T-helper 2 cell (primary cell): ENCODE measurements around the gene KCNJ10.
"Not testable (repeated sequence)": the region's sequence is repeated elsewhere in the genome, so short reads cannot be mapped to it uniquely, and the experiment has no call there.

ENCODE experiments used
- DNase-seq, 5 experiments: peaks; one replicate each; pipeline versions ENCODE4 v3.0.0 to v3.0.0-alpha.2; 2012 to 2022

KCNJ10 gene

DNA sequence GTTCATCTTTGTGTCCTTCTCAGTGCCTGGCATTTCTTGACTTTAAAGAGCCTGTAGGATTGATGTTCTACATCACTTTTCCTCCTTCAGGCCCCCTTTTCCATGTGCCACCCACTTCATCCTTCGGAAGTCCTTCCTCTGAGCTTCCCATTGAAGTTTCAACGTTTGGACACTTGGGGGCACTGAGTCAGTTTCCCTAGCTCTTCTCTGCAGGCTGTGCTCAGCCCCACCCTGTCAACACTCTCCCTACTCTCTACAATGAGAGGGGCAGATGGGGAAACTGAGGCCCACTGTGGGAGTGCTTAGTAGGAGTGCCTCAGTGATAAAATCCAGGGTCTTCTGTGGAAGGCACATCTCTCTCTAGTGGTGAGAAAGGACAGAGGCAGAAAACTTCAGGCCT is 11.9 kb downstream of the KCNJ10 start:
- DNase-seq = no peak

DNA sequence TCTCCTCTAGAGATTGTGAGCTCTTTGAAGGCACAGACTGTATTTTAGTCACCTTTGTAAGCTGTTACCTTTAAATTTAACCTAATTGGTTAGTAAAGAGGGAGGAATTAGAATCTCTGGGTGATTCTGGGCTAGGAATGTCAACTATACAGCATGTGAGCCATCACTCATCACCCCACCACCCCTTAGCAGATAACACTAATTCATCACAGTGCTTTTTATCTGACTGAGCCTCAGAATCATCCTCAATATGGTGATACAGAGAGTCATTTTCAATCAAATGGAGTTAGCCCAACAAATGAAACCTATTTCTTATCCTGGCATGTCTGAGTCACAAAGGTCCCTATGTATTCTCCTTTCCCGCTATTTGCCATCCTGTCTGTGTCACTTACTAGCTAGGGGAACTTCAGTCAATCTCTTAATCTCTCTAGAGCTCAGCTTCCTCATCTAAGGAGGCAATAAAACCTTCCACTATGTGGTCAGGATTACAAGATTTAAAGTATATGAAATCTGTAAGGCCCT is 13.3 kb downstream of the KCNJ10 start:
- no peak for DNase-seq

DNA sequence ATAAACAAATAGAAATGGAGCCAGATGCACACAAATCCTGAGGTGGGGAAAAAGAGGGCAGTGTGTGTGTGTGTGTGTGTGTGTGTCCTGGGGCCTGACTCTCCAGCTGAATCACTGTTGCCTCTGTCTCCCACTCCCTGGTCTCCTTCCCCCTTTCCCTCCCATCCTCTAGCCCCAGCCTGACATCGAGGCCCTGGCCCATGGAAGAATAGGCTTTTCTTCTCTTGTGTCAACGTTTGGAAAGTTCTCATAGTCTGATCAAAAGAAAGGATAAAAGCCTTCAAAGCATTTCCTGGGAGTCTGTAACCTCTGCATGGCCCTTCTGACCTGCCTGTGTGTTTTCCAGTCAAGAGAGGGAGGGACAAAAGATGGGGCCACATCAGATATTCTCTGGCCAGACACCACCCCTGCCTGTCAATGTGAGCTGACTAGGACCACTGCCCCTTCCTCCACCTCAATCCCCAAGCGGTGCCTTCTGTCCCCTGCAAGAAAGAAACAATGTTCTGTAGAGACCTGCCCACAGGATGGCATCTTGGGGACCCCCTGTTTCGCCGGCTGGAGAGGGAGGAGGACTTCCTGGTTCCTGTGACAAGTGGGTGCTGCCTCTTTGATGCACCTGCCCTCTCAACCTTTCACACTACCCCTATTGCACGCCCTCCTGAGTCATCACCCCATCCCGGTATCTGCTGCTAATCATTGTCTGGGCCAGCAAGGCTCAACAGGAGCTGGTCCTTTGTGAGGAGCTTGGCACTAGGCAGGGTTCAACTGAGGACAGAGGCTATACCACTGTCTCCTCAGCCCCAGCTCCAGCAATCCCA is 16.2 kb downstream of the KCNJ10 start:
- DNase-seq = no peak

DNA sequence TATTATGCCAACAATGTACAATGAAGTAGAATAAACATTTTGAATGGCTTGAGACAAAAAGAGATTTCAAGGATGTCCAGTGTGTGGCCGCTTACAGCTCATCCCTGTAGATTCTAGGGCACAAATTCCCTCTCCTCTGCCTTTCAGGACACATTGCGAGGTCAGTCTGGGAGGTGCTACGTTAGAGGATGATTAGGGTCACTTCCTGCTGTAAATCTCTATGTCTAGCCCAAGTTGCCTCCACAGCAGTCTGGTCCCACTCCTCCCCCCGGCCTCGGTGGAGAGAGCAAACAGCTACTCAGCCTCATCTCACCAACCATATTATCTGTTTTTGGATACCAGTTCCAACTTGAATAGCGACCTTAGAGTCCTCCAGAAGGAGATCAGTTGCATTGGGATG is 17.0 kb downstream of the KCNJ10 start:
- no peak for DNase-seq

DNA sequence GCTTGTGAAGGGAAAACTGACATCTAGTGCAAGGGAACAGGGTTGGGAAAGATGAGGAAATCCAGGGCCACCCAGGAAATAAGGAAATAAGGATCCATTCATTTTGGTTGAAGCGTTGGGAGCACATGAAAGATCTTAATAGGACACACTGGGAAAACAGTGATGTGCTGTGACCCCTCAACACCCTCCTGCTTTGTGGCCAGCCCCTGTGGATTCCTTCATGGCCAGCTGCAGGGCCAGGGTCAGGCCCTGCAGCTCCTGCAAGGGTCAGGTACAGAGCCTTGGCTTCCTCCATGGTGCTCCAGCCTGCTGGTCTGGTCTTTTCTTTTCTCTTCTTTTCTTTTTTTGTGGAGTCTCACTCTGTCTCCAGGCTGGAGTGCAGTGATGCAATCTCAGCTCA is 19.3 kb downstream of the KCNJ10 start:
- DNase-seq = no peak

DNA sequence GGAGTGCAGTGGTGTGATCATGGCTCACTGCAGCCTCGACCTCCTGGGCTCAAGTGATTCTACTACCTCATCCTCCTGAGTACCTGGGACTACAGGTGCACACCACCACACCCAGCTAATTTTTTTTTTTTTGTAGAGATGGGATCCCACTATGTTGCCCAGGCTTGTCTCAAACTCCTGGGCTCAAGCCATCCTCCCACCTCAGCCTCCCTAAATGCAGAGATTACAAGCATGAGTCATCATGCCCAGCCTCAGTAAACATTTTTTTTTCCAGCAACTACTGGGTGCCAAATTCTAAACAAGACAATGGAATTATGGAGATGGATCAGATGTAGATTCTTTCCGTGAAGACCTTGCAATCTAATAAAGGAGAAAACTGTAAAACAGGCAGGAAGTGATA is 19.8 kb downstream of the KCNJ10 start:
- not testable (repeated sequence) for DNase-seq

DNA sequence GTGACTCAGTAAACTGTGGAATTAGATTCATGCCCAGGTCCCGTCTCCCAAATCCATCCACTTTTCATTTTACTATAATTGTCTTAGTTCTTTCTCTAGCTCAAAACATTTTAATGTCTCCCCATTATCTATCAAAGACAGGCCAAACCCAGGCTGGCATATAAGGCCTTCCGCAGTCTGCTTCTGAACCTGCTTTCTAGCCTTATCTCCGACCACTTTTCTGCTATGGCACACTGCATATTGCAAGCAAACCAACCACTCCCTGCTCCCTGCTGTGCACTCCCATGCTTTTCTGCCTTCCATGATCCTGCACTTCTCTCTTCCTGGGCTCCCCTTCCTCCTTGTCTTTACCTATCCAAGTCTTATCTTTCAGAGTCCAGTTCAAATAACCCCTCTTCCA is 20.9 kb downstream of the KCNJ10 start:
- no peak for DNase-seq

DNA sequence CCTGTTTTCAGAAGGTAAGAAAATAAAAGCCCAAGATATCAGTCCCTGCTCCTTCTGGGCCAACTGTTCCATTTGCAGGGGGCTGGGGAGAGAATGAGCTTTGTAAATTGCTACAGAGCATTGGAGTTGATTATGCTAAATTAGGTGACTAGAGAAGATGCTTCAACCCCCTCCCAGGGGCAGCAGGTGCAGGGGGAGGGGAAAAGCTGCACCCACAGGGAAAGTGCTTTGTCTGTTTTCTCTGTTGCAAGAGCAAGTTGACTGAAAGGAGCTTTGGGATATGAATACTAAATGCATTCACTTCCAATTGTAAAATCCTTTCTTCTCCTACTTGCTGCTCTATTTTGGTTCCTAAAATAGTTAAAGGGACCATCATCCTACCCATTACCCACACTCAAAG is 21.6 kb downstream of the KCNJ10 start:
- no peak for DNase-seq

DNA sequence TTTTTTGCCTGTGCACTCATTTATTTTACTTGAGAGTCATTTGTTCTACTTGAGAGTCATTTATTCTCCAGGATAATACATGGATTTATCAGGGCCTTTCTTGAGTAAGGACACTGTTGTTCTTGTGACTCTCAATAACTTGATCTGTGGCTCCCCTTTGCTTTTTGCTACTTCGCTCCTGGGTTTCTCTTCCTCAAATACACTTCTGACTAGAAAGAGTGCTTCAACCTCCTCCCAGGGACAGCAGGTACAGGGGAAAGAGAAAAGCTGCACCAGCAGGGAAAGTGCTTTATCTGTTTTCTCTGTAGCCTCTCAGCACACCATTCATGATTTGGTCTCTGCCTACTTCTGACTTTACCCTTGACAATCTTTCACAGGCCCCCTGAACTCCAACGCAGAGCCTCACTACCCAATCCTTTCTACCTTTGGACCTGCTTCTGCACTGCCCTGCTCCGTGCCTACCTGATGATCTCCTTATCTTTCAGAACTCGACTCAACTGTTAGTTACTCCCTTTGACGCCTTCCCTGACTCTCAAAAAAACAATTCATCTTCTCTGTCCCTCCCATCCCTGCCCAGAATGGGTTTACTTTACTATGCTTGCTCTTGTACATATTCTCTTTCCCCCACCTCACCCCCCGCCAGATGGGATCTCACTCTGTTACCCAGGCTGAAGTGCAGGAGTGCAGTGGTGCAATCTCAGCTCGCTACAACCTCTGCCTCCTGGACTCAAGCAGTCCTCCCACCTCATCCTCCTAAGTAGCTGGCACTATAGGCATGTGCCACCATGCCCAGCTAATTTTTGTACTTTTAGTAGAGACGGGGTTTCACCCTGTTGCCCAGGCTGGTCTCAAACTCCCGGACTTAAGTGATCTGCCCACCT is 22.6 kb downstream of the KCNJ10 start:
- DNase-seq = no peak

DNA sequence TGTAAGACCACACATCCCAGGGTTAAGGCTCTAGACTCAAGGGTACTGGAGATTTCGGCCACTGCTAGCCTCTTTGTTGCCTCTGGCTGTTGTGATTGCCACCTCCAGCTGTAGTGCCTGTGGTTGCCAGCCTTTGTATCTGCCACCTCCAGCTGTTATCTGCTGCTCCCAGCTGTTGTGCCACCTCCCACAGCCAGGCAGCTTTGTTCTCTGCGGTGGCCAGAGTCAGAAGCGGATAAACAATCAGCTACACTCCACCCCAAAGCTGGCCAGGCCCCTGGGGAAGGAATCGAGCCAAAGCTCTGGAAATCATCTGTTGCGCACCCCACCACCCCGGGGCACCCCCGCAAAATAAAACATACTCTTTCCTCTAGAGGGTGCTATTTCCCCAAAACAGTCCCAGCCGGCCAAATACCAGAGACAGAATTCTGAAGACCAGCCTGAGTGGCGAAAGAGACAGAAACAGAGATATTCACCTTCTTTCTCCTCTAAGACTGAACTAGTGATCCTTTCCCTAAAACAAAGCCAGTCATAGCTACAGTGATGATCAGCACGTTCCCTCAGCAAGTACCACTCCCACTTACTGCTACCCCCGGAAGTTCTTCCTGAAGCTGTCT is 23.4 kb downstream of the KCNJ10 start:
- DNase-seq = peak in 2 of 5 experiments; percentile 14 to 53

DNA sequence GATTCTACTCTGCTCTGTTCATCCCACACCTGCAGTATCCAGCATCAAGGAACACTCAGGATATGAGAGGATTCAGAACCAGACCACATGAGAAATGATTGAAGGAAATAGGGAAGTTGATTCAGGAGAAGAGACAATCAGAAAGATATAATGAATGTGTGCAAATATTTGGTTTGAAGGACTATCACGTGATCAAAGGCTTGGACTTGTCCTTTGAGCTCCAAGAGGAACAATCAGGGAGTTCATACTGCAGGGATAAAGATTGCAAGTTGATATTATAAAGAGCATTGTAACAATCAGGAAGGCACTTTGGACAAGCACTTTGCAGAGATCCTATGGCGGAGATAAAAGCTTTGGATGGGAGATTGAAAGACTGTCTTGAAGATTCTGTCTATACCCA is 24.3 kb downstream of the KCNJ10 start:
- DNase-seq = no peak

DNA sequence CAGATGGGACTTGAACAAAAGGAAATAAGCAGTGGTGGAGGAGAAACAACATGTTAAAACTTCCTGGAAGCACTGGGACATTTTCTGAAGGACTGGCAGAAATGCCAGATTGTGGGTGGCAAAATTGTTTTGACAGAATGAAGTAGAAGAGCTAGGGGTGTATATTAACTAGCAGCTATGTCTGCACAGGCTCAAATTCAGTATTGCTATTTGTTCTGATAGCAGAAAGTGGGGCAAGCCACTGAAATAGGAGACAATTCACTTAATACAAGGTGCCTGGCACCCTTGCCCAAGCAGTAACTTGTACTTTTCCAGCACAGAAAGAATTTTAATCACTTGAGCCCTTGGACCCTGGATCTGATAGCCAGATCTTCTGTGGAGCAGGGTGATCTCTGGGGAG is 26.4 kb downstream of the KCNJ10 start:
- no peak for DNase-seq

DNA sequence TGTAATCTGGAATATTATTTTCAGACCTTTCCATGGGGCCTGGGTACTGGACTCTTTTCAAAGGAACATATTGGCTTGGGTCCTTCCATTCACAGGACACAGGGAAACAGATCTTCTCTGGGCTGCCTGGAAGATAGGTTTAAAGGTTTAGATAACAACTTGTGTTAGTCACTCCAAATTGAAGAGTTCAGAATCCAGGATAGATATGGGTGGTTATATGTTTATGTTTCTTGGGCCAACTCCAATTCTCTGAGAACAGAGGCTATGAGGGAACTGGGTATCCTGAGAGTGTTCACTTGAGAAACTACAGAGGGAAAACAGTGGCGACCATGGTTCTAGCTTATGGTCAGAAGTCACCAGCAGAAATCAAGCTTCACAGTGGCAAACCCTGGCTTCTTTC is 29.5 kb downstream of the KCNJ10 start:
- no peak for DNase-seq

DNA sequence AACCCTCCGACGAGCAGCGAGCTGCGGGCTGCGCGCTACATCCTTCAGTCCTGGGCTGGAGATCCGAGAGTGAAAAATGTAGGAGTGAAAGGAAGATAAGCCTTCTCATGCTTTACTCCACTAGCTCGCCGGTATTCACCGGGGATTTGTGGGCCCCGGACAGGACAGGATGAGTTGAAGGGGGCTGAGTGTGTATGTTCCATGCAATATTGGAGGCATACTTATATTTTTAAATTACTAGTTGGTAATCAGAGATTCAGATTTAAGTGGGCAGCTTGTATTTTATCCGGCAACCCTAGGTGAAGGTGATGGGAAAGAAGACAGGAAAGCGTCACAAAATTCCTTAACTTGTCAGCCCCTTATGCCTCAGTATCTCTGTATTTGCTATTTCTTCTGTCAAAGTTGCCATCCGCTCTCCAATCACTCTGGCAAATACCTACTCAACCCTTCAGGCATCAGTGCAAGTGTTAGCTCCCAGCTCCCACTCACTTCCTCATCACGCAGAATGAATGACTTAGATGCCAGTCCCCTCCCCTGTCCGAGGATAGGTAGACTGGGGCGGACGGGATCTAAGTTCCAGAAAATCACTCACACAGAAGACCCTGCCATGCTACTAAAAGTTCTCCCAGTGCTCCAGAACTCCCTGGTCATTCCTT is 37.7 kb downstream of the KCNJ10 start:
- no peak for DNase-seq

DNA sequence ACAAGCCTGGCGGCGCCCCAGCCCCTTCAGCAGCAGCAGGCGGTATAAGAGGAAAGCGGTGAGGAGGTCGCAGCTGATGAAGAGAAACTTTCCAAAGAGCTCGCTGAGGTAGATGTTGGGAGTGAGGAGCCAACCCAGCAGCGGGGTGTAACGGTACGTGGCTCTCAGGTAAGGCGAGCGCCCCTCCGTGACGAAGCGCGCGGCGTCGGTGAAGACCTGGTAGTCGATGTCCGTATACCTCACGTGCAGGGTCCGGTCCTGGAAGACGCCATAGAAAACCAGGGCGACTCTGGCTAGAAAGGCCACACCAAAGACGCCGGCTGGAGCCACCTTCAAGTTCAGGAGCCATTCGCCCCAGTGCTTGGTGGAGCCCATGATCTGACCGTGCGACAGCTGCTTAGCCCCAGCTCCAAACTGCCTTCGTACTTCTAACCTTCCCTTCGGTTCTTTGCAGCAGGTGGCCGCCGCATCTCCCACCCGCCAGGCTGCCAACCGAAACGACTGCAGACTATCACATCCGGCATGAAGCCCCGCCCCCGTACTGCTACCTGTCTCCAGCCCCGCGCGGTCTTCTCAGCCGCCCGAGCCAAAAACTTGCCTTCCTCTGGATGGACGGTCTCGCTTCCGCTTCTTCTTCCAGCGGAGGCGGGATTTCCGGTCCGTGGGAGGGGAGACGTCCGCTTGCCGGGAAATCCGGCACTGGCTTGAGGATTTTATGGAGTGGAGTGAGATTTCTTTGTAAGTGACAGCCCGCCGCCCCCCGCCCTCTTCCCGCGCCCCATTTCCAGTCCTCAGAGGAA is 38.4 kb downstream of the KCNJ10 start, which contains the start of gene PIGM:
Gene PIGM, minus strand, starts transcription at position 626 of the 800 bp plus-strand sequence. Its CDS starts 251 bp downstream, at position 375.
- peak; percentile 85 to 97 (median 89) for DNase-seq

DNA sequence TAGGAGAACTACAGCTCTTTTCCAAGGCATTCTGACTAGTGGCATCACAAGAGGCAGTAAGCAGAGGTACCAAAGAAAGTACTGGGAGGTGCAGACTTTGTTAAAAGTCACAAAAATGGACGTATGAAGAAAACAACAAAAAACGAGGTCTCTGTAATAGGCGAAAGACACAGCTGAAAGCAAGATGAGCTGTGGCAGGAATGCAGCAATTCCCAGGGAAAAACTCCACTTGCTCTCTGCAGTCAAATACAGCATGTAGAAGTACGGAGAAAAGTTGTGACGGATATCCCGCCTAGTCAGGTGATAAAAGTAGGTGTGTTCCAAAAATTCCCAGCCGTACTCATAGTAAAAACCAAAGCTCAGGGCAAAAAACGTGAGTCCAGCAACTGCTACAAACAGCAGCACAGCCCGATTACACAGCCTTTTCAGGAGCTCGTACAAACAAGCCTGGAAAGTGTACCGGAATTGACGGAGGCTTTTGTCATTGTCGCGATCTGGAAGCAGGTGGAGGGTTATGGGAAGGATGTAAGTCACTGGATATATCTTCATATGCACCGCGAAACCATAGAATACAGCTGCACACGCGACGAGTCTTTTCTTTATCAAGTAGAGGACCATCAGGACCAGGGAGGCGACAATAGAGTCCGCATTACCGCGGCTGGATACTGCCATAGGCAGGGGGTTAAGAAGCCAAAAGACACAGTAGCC is 39.1 kb downstream of the KCNJ10 start:
- DNase-seq = peak in 1 of 5 experiments; percentile 23

DNA sequence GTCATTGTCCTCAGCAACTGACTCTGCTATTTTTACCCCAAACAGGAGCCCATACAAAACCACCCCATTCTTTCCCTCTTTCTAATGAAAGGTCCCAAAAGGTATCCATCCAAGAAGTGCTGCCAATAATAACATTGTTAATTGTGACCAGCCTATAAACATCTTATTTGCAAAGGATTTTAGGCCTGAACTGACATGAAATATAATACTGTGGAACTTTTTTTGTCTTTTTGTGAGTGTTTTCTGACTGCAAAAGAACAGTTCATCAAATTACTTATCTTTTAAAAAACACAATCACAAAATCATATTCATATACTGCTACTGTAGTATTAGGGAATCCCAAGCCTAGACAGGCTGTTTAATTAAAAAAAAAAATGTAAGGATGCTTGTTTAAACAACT is 41.5 kb downstream of the KCNJ10 start:
- no peak for DNase-seq

DNA sequence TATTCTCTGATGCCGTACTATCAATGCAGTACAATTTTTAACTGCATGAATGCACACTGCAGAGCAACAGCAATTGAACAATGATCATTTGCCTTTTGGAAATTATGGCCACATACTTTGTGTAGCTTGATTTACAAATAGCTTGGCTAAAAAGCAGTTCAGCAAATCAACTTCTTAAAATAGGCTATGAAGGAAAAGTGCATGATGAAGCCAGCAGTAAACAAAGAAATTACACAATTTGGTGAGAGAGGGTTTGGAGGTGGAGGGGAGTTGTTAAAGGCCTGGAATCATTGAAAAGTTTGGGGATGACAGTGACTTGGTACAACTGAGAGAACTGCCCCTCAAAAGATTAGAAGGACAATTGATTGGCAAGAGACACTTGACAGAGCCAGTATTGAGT is 44.6 kb downstream of the KCNJ10 start:
- no peak for DNase-seq

DNA sequence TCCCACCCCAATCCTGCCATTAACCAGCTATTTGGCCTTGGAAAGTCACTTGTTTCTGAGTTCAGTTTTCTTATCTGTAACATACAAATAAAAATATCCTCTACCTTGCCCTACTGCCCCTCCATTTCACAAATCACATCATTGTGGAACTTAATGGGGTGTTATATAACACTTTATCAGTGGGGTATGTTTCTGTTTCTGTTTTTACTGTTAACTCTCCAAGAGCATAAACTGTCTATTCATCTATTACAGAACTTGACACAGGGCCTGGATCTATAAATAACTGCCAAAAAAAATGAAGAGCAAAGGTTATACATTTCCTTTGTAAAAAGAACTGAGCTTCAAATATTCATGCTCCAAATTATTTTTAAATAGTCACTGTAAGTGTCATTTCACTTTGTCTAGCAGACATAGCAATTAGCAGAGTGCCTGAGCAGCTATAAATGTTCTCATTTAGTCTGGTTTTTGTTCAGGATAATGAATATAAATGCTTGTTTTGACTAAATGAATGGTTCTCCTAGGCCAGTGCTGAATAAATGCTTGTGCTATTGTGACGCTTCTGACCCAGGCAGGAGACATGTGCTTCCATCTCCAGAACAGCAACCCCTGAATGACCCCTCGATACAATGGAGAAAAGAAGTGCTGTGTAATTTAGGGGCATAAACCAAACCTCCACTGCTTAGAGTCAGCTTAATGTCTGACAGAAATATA is 45.6 kb downstream of the KCNJ10 start:
- DNase-seq = no peak
